ENCODE results near the gene PSMC3IP.

DNA sequence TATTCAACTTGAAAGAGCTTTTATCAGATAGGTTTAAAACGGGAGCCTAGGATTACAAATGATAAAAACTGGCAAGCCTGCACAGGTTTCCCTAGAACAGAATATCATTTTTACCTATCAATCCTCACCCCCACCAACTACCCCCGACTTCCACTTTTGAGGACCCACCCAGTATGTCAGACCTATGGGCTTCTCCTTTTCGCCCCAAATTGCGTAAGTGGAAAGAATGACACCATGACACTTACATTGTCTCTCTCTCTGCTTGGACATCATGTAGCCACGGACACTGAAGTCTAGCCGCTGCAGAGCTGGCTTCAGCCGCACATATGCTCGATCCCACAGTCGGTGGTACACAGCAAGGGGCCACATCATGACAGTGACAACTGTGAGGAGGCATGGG is 7.4 kb upstream of the PSMC3IP start:
- TF ChIP-seq, protein P1, sequence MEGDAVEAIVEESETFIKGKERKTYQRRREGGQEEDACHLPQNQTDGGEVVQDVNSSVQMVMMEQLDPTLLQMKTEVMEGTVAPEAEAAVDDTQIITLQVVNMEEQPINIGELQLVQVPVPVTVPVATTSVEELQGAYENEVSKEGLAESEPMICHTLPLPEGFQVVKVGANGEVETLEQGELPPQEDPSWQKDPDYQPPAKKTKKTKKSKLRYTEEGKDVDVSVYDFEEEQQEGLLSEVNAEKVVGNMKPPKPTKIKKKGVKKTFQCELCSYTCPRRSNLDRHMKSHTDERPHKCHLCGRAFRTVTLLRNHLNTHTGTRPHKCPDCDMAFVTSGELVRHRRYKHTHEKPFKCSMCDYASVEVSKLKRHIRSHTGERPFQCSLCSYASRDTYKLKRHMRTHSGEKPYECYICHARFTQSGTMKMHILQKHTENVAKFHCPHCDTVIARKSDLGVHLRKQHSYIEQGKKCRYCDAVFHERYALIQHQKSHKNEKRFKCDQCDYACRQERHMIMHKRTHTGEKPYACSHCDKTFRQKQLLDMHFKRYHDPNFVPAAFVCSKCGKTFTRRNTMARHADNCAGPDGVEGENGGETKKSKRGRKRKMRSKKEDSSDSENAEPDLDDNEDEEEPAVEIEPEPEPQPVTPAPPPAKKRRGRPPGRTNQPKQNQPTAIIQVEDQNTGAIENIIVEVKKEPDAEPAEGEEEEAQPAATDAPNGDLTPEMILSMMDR (IDR thresholded peaks at IDR 0.05), result no peak
- TF ChIP-seq EP300 (IDR thresholded peaks at IDR 0.05), result no peak
- no peak for TF ChIP-seq POLR2A (IDR thresholded peaks at IDR 0.05)

Data from tibial nerve (tissue), 4 donors.